ENCODE results near the gene DSG3.

The DSG3 gene

GRCh38 chr18:31516437-31516836, 68.9 kb downstream of the DSG3 start:
- DNase-seq (ENCODE audit: low read depth): no peak

GRCh38 chr18:31526374-31526773, 78.8 kb downstream of the DSG3 start:
- no peak for DNase-seq (ENCODE audit: low read depth)
